Tibial nerve (tissue), 4 donors: ENCODE data around the gene UTY.

Source experiments
- CTCF ChIP-seq, 5 experiments: fragments of 200-600 bp in 3 of 5; fragments of 450-650 bp in 2 of 5; sonication (generic) in 3 of 5; IDR thresholded peaks; one replicate each; pipeline ENCODE4 v1.5.1; 2016 to 2019; ENCODE audit warnings: antibody characterized with exemption in 5 of 5, mild to moderate bottlenecking in 3 of 5, moderate library complexity in 2 of 5
- EP300 ChIP-seq, 2 donors: sonication (generic); formaldehyde crosslinking; IDR thresholded peaks; one replicate each; pipeline ENCODE4 v1.6.1; 2017; ENCODE audit warnings: antibody characterized with exemption in 2 of 2, mild to moderate bottlenecking in 1 of 2
- POLR2A ChIP-seq, 2 donors: fragments of 450-650 bp; IDR thresholded peaks; one replicate each; pipeline ENCODE4 v1.6.1; 2017; ENCODE audit warnings: antibody characterized with exemption in 2 of 2, mild to moderate bottlenecking in 2 of 2, moderate library complexity in 2 of 2

GRCh38 chrY:13351443-13351842 is 128.4 kb downstream of the UTY start:
- no peak for TF ChIP-seq POLR2A (IDR thresholded peaks at IDR 0.05)
- TF ChIP-seq CTCF (IDR thresholded peaks at IDR 0.05) = no peak
- no peak for TF ChIP-seq EP300 (IDR thresholded peaks at IDR 0.05)
